Vagina (tissue), 2 donors: ENCODE data around the gene XPNPEP2. TPM values are rescaled to one million over a fixed set of nuclear protein-coding genes. Genes with fewer than 3 reads are reported as not detected.

ENCODE experiments used
- DNase-seq, 2 donors: peaks; one replicate each; pipeline ENCODE4 v3.0.0-alpha.2; 2017; ENCODE audit errors: extremely low spot score in 2 of 2
- H3K27ac ChIP-seq: fragments of 200-600 bp; sonication (generic); one replicate; pipeline ENCODE4 v1.5.1; 2019
- H3K27me3 ChIP-seq: fragments of 200-600 bp; sonication (generic); one replicate; pipeline ENCODE4 v1.5.1; 2019
- H3K36me3 ChIP-seq, 2 donors: fragments of 200-600 bp; sonication (generic); one replicate each; pipeline ENCODE4 v1.5.1; 2017 to 2019
- H3K4me1 ChIP-seq: fragments of 200-600 bp; sonication (generic); one replicate; pipeline ENCODE4 v1.5.1; 2019
- H3K4me3 ChIP-seq, 2 donors: fragments of 200-600 bp; sonication (generic); 1 replicate in 1 of 2; 2 replicates in 1 of 2; pipeline ENCODE4 v1.5.1; 2016 to 2019
- H3K9me3 ChIP-seq: fragments of 200-600 bp; sonication (generic); one replicate; pipeline ENCODE4 v1.5.1; 2019
- CTCF ChIP-seq, 3 experiments: fragments of 450-650 bp in 2 of 3; fragments of 200-600 bp in 1 of 3; sonication (generic) in 1 of 3; IDR thresholded peaks; one replicate each; pipeline ENCODE4 v1.5.1; 2017 to 2019; ENCODE audit warnings: antibody characterized with exemption in 3 of 3, mild to moderate bottlenecking in 2 of 3, moderate library complexity in 2 of 3
- POLR2A ChIP-seq, 2 donors: fragments of 450-650 bp; IDR thresholded peaks; one replicate each; pipeline ENCODE4 v1.6.1; 2017; ENCODE audit warnings: antibody characterized with exemption in 2 of 2, mild to moderate bottlenecking in 2 of 2, moderate library complexity in 2 of 2
- POLR2AphosphoS5 ChIP-seq, 2 donors: sonication (generic); formaldehyde crosslinking; IDR thresholded peaks; one replicate each; pipeline ENCODE4 v1.9.0; 2017; ENCODE audit warnings: antibody characterized with exemption in 2 of 2, mild to moderate bottlenecking in 2 of 2, low read depth in 1 of 2; ENCODE audit not compliant: insufficient read depth in 1 of 2
- intact Hi-C: fragments of 100-400 bp; cut with DNase I; formaldehyde crosslinking; loops from one replicate; pipeline ENCODE4 v1.15.1; 2023
- total RNA-seq: library from RNA; depleted of rRNA; stranded (reverse); fragments of >200 nt; gene quantifications from one replicate; pipeline ENCODE4 v1.2.3, GENCODE V29; 2016

Gene XPNPEP2
- total RNA-seq, 1 donor from 2014 or later = 22.3 TPM

GRCh38 chrX:129718676-129719075, 20.1 kb upstream of the XPNPEP2 start:
- TF ChIP-seq CTCF (IDR thresholded peaks at IDR 0.05) = no peak
- no peak for TF ChIP-seq POLR2AphosphoS5 (IDR thresholded peaks at IDR 0.05; ENCODE audit: insufficient read depth in 1 of 2, low read depth in 1 of 2)
- TF ChIP-seq POLR2A (IDR thresholded peaks at IDR 0.05) = no peak
- intact Hi-C loops = no loop called here
- Histone ChIP-seq H3K36me3 (no peaks in the 10 kb centered on the region), H3K27me3 (no peaks in the 10 kb centered on the region), H3K4me1 (no peaks in the 10 kb centered on the region), H3K9me3 (no peaks in the 10 kb centered on the region), H3K4me3 (no peak overlapping the region), H3K27ac (no peak overlapping the region)
- no peak for DNase-seq

GRCh38 chrX:129719268-129719667, 19.5 kb upstream of the XPNPEP2 start:
- H3K9me3 ChIP-seq = no peaks in the 10 kb centered on the region
- no peak for TF ChIP-seq CTCF (IDR thresholded peaks at IDR 0.05)
- TF ChIP-seq POLR2A (IDR thresholded peaks at IDR 0.05) = no peak
- no peak for TF ChIP-seq POLR2AphosphoS5 (IDR thresholded peaks at IDR 0.05; ENCODE audit: insufficient read depth in 1 of 2, low read depth in 1 of 2)
- H3K4me3 ChIP-seq = no peak overlapping the region
- DNase-seq = no peak
- no peaks in the 10 kb centered on the region for H3K4me1 ChIP-seq
- no peaks in the 10 kb centered on the region for H3K27me3 ChIP-seq
- H3K36me3 ChIP-seq = no peaks in the 10 kb centered on the region
- no peak overlapping the region for H3K27ac ChIP-seq
- intact Hi-C loops = no loop called here

GRCh38 chrX:129719931-129720530, 18.7 kb upstream of the XPNPEP2 start:
- no peak for TF ChIP-seq CTCF (IDR thresholded peaks at IDR 0.05)
- TF ChIP-seq POLR2AphosphoS5 (IDR thresholded peaks at IDR 0.05; ENCODE audit: insufficient read depth in 1 of 2, low read depth in 1 of 2) = no peak
- TF ChIP-seq POLR2A (IDR thresholded peaks at IDR 0.05) = no peak
- no peak for DNase-seq
- H3K27me3 ChIP-seq = no peaks in the 10 kb centered on the region
- no peaks in the 10 kb centered on the region for H3K36me3 ChIP-seq
- H3K9me3 ChIP-seq = no peaks in the 10 kb centered on the region
- H3K27ac ChIP-seq = no peak overlapping the region
- no peaks in the 10 kb centered on the region for H3K4me1 ChIP-seq
- H3K4me3 ChIP-seq = no peak overlapping the region
- intact Hi-C loops = loop anchor here (10.0 kb wide), 1 partner anchor 85 kb away; no protein-coding TSS in a partner anchor

GRCh38 chrX:129720741-129721140, 18.0 kb upstream of the XPNPEP2 start:
- Histone ChIP-seq H3K27me3 (no peaks in the 10 kb centered on the region), H3K4me3 (no peak overlapping the region), H3K9me3 (no peaks in the 10 kb centered on the region), H3K4me1 (no peaks in the 10 kb centered on the region), H3K27ac (no peak overlapping the region), H3K36me3 (no peaks in the 10 kb centered on the region)
- TF ChIP-seq POLR2AphosphoS5 (IDR thresholded peaks at IDR 0.05; ENCODE audit: insufficient read depth in 1 of 2, low read depth in 1 of 2) = no peak
- TF ChIP-seq POLR2A (IDR thresholded peaks at IDR 0.05) = no peak
- no peak for TF ChIP-seq CTCF (IDR thresholded peaks at IDR 0.05)
- intact Hi-C loops = loop anchor here (10.0 kb wide), 1 partner anchor 86 kb away; no protein-coding TSS in a partner anchor
- DNase-seq = no peak

GRCh38 chrX:129721414-129721813, 17.4 kb upstream of the XPNPEP2 start:
- intact Hi-C loops = loop anchor here (10.0 kb wide), 1 partner anchor 87 kb away; no protein-coding TSS in a partner anchor
- no peaks in the 10 kb centered on the region for H3K9me3 ChIP-seq

More at GRCh38 chrX:129721414-129721813, 17.4 kb upstream of the XPNPEP2 start:
- H3K4me3 ChIP-seq = no peak overlapping the region
- no peaks in the 10 kb centered on the region for H3K27me3 ChIP-seq
- DNase-seq = no peak
- TF ChIP-seq POLR2A (IDR thresholded peaks at IDR 0.05) (no peak), POLR2AphosphoS5 (IDR thresholded peaks at IDR 0.05; ENCODE audit: insufficient read depth in 1 of 2, low read depth in 1 of 2) (no peak), CTCF (IDR thresholded peaks at IDR 0.05) (no peak)
- H3K27ac ChIP-seq = no peak overlapping the region
- no peaks in the 10 kb centered on the region for H3K36me3 ChIP-seq
- H3K4me1 ChIP-seq = no peaks in the 10 kb centered on the region
